CD14-positive monocyte (primary cell): ENCODE data around the gene PLXDC2. TPM values are rescaled to one million over a fixed set of nuclear protein-coding genes. Genes with fewer than 3 reads are reported as not detected.
A peak's percentile ranks its signal among the peaks of the same experiment; 100 is the strongest.

Experiments
- DNase-seq, 3 donors: peaks; one replicate each; pipeline ENCODE4 v3.0.0-alpha.2; 2011 to 2022
- H2AFZ ChIP-seq: 2 replicates; pipeline ENCODE4 v1.6.0; 2012; ENCODE audit warnings: mild to moderate bottlenecking, low read depth, low read length, inconsistent platforms; ENCODE audit not compliant: insufficient read depth, poor library complexity, severe bottlenecking
- H3K27ac ChIP-seq, 2 donors: 1 replicate in 1 of 2; 2 replicates in 1 of 2; pipeline ENCODE4 v1.5.1; 2012 to 2013; ENCODE audit warnings: low read length in 2 of 2, control low read depth in 1 of 2, inconsistent platforms in 1 of 2, low read depth in 1 of 2, mild to moderate bottlenecking in 1 of 2
- H3K27me3 ChIP-seq, 2 donors: one replicate each; pipeline versions ENCODE4 v1.6.0 to v1.6.1; 2011 to 2013; ENCODE audit warnings: low read length in 2 of 2; ENCODE audit not compliant: control insufficient read depth in 2 of 2, insufficient read depth in 2 of 2
- H3K36me3 ChIP-seq, 2 donors: replicated peaks in 1 of 2; 1 replicate in 1 of 2; 2 replicates in 1 of 2; pipeline versions ENCODE4 v1.5.1 to v1.6.1; 2012 to 2013; ENCODE audit warnings: low read length in 2 of 2, control low read depth in 1 of 2, inconsistent platforms in 1 of 2, mild to moderate bottlenecking in 1 of 2; ENCODE audit not compliant: insufficient read depth in 2 of 2, control insufficient read depth in 1 of 2
- H3K4me1 ChIP-seq, 2 donors: 1 replicate in 1 of 2; 2 replicates in 1 of 2; pipeline versions ENCODE4 v1.5.1 to v1.6.1; 2012 to 2013; ENCODE audit warnings: low read length in 2 of 2, control low read depth in 1 of 2, inconsistent platforms in 1 of 2, mild to moderate bottlenecking in 1 of 2, moderate library complexity in 1 of 2; ENCODE audit not compliant: insufficient read depth in 2 of 2, control insufficient read depth in 1 of 2
- H3K4me2 ChIP-seq: replicated peaks from 2 replicates; pipeline ENCODE3; 2012; ENCODE audit warnings: low read length, moderate library complexity, mild to moderate bottlenecking; ENCODE audit not compliant: poor library complexity, severe bottlenecking; ENCODE audit errors: extremely low read depth
- H3K4me3 ChIP-seq, 3 experiments: fragments of 200-600 bp in 1 of 3; sonication (generic) in 1 of 3; replicated peaks in 1 of 3; 1 replicate in 2 of 3; 2 replicates in 1 of 3; pipeline ENCODE4 v1.5.1; 2011 to 2013; ENCODE audit warnings: low read length in 3 of 3, mild to moderate bottlenecking in 3 of 3, control low read depth in 2 of 3, low read depth in 2 of 3, inconsistent platforms in 1 of 3, moderate library complexity in 1 of 3
- H3K79me2 ChIP-seq: 2 replicates; pipeline ENCODE4 v1.6.0; 2012; ENCODE audit warnings: mild to moderate bottlenecking, control low read depth, inconsistent platforms, low read length, moderate library complexity; ENCODE audit not compliant: insufficient read depth
- H3K9ac ChIP-seq: 2 replicates; pipeline ENCODE4 v1.6.0; 2017; ENCODE audit warnings: low read length, mild to moderate bottlenecking; ENCODE audit not compliant: insufficient read depth, poor library complexity, severe bottlenecking
- H3K9me3 ChIP-seq, 2 donors: replicated peaks in 1 of 2; 1 replicate in 1 of 2; 2 replicates in 1 of 2; pipeline versions ENCODE4 v1.5.1 to v1.6.1; 2012 to 2013; ENCODE audit warnings: low read length in 2 of 2, control low read depth in 1 of 2; ENCODE audit not compliant: control insufficient read depth in 1 of 2, insufficient read depth in 1 of 2
- H4K20me1 ChIP-seq: 2 replicates; pipeline ENCODE4 v1.6.0; 2012; ENCODE audit warnings: mild to moderate bottlenecking, low read length, control low read depth, moderate library complexity; ENCODE audit not compliant: insufficient read depth
- H3K27ac Mint-ChIP-seq, 7 donors: one replicate each; pipeline ENCODE4 v1.8.0; 2020; ENCODE audit warnings: mild to moderate bottlenecking in 7 of 7, mixed read lengths in 7 of 7, moderate library complexity in 6 of 7, inconsistent platforms in 2 of 7
- H3K27me3 Mint-ChIP-seq, 3 donors: one replicate each; pipeline ENCODE4 v1.8.0; 2021 to 2022; ENCODE audit warnings: low read depth in 3 of 3, mild to moderate bottlenecking in 3 of 3, mixed read lengths in 3 of 3, moderate library complexity in 3 of 3, inconsistent platforms in 1 of 3
- H3K36me3 Mint-ChIP-seq, 2 donors: one replicate each; pipeline ENCODE4 v1.8.0; 2020; ENCODE audit warnings: mixed read lengths in 2 of 2, inconsistent platforms in 1 of 2, mild to moderate bottlenecking in 1 of 2
- H3K4me1 Mint-ChIP-seq: one replicate; pipeline ENCODE4 v1.8.0; 2020; ENCODE audit warnings: mild to moderate bottlenecking, mixed read lengths
- H3K4me3 Mint-ChIP-seq, 2 donors: one replicate each; pipeline ENCODE4 v1.8.0; 2020; ENCODE audit warnings: mild to moderate bottlenecking in 2 of 2, mixed read lengths in 2 of 2, moderate library complexity in 1 of 2
- H3K9me3 Mint-ChIP-seq, 7 donors: one replicate each; pipeline ENCODE4 v1.8.0; 2020 to 2022; ENCODE audit warnings: mixed read lengths in 7 of 7, mild to moderate bottlenecking in 6 of 7, moderate library complexity in 6 of 7, inconsistent platforms in 2 of 7
- WGBS: methylation state at CpG from one replicate; pipeline ENCODE4 v1.1.5; 2013; ENCODE audit warnings: missing lambda C conversion rate; ENCODE audit not compliant: insufficient coverage; 5-methylcytosine and 5-hydroxymethylcytosine counted together
- intact Hi-C, 2 donors: fragments of 100-400 bp; cut with micrococcal nuclease; formaldehyde crosslinking; loops; one replicate each; pipeline versions ENCODE4 v1.15.0 to v1.15.1; 2023
- polyA plus RNA-seq, 3 donors: library from polyadenylated mRNA; depleted of rRNA in 1 of 3; unstranded in 2 of 3; stranded (reverse) in 1 of 3; fragments of 300-500 nt in 2 of 3; fragments of >200 nt in 1 of 3; fragmentation: Illumina TruSeq in 2 of 3; gene quantifications; 1 replicate in 2 of 3; 2 replicates in 1 of 3; pipeline ENCODE4 v1.2.3, GENCODE V29; 2012 to 2021
- TF ChIP-seq, protein P1 (sequence below): fragments of 200-600 bp; IDR thresholded peaks from one replicate; pipeline ENCODE4 v1.8.0; 2022; ENCODE audit warnings: antibody characterized with exemption, mild to moderate bottlenecking

The PLXDC2 gene
- polyA plus RNA-seq, 3 donors = 37.5 to 128 (median 93.6) TPM

DNA sequence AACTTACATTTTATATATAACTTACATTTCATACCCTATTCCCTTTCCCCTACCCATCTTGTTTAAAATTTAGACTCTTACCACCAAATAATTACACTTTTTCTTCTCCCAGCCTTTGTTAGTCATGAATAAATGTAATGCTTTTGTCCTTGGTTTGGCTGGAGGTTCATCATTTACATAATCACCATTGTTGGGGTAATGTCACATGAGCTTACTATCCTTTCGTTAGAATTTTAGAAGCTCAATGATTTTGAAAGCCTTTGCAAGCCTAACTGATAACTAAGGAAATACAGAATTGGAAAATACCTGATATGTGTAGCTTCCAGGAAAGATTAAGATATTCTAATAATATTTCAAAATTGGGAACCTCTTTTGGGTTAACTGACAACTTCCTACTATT lies 171.7 kb downstream of the PLXDC2 start:
- Histone ChIP-seq H3K4me1 (peaks cover 11 to 15% of the 10 kb centered on the region in 2 donors), H3K9ac (no peak overlapping the region), H3K36me3 (no peaks in the 10 kb centered on the region), H2AFZ (no peak overlapping the region), H3K4me3 (no peak overlapping the region), H3K79me2 (peaks cover 91% of the 10 kb centered on the region), H4K20me1 (peaks cover 78% of the 10 kb centered on the region), H3K4me2 (no peak overlapping the region), H3K27ac (peak overlapping the region in 1 of 2 donors; percentile 35), H3K27me3 (no peaks in the 10 kb centered on the region), H3K9me3 (no peaks in the 10 kb centered on the region)
- Mint-ChIP-seq H3K4me3 (no peak overlapping the region), H3K9me3 (peaks cover 0 to 3% (median 0%) of the 10 kb centered on the region in 7 donors), H3K27ac (peak overlapping the region in 3 of 7 donors; percentile 0 to 37 (median 23)), H3K27me3 (no peaks in the 10 kb centered on the region), H3K4me1 (peaks cover 36% of the 10 kb centered on the region), H3K36me3 (peaks cover 0 to 8% of the 10 kb centered on the region in 2 donors)
- DNase-seq = no peak
- WGBS = no CpG with 5 or more reads among the region's 1 CpG
- intact Hi-C loops = no loop called here
- TF ChIP-seq, protein P1, sequence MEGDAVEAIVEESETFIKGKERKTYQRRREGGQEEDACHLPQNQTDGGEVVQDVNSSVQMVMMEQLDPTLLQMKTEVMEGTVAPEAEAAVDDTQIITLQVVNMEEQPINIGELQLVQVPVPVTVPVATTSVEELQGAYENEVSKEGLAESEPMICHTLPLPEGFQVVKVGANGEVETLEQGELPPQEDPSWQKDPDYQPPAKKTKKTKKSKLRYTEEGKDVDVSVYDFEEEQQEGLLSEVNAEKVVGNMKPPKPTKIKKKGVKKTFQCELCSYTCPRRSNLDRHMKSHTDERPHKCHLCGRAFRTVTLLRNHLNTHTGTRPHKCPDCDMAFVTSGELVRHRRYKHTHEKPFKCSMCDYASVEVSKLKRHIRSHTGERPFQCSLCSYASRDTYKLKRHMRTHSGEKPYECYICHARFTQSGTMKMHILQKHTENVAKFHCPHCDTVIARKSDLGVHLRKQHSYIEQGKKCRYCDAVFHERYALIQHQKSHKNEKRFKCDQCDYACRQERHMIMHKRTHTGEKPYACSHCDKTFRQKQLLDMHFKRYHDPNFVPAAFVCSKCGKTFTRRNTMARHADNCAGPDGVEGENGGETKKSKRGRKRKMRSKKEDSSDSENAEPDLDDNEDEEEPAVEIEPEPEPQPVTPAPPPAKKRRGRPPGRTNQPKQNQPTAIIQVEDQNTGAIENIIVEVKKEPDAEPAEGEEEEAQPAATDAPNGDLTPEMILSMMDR = no peak

DNA sequence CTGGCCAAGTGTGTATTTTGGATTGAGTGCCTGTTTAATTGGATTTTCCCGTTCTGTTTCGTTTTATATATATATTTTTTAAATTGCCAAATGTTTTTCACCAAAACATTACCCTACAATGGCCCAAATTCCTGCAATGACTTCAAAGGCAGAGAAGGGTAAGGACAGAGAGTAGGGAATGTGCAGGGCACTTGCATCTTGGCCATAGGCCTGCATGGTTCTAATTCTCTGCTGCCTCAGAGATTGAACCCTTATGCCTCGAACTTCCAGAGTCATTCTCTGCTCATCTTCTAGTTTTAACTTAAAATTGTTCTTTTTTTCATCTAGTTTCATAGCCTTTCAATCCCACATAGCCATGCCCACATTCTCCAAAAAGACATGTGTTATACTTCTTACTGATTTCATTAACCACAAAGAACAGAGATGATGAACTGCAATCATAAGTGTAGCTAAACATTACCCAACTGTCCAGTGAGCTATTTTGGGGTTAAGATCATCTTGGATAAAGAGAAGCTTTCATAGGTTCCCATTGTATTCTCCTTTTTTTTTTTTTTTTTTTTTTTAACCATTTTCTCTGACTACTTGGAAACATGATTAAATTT lies 177.6 kb downstream of the PLXDC2 start:
- peaks cover 0 to 5% (median 2%) of the 10 kb centered on the region in 7 donors for H3K9me3 Mint-ChIP-seq
- H3K4me1 ChIP-seq = peaks cover 13 to 16% of the 10 kb centered on the region in 2 donors
- peaks cover 0 to 2% (median 0%) of the 10 kb centered on the region in 3 donors for H3K27me3 Mint-ChIP-seq

More for the DNA sequence above, 177.6 kb downstream of the PLXDC2 start:
- H3K27ac ChIP-seq = peak overlapping the region in 1 of 2 donors; percentile 66
- peaks cover 59% of the 10 kb centered on the region for H4K20me1 ChIP-seq
- H3K4me3 ChIP-seq = no peak overlapping the region
- Mint-ChIP-seq H3K27ac (peak overlapping the region; percentile 31 to 89 (median 79)), H3K4me1 (peaks cover 29% of the 10 kb centered on the region), H3K4me3 (no peak overlapping the region), H3K36me3 (peaks cover 2 to 11% of the 10 kb centered on the region in 2 donors)
- H3K4me2 ChIP-seq = no peak overlapping the region
- no peaks in the 10 kb centered on the region for H3K27me3 ChIP-seq
- TF ChIP-seq, protein P1 = no peak
- H3K9me3 ChIP-seq = peaks cover 0 to 4% of the 10 kb centered on the region in 2 donors
- WGBS = 33% methylated on average over 1 of the region's 3 CpGs
- intact Hi-C loops = no loop called here
- no peak overlapping the region for H2AFZ ChIP-seq
- H3K79me2 ChIP-seq = peaks cover 90% of the 10 kb centered on the region
- H3K9ac ChIP-seq = no peak overlapping the region
- no peaks in the 10 kb centered on the region for H3K36me3 ChIP-seq
- peak in 1 of 3 donors; percentile 41 for DNase-seq
